GM23338 (cell line): ENCODE results near the gene CELSR1. TPM values are rescaled to one million over a fixed set of nuclear protein-coding genes. Genes with fewer than 3 reads are reported as not detected.

ENCODE experiments used
- ATAC-seq: fragments of 200-7000 bp; cut with Tn5 transposase; 3 replicates; pipeline ENCODE4 v1.9.1; 2020
- DNase-seq: peaks from one replicate; pipeline ENCODE4 v3.0.0-alpha.2; 2015; ENCODE audit warnings: low spot score
- H2AFZ ChIP-seq: fragments of 200-600 bp; sonication (generic); 2 replicates; pipeline ENCODE4 v1.8.0; 2016; ENCODE audit warnings: antibody characterized with exemption, mild to moderate bottlenecking, moderate library complexity
- H3F3A ChIP-seq: fragments of 200-600 bp; sonication (generic); replicated peaks from 2 replicates; pipeline ENCODE4 v1.8.0; 2017; ENCODE audit warnings: antibody characterized with exemption, mixed run types, low read depth
- H3K27ac ChIP-seq: fragments of 200-600 bp; sonication (generic); 2 replicates; pipeline ENCODE4 v1.6.1; 2016; ENCODE audit warnings: low read depth
- H3K27me3 ChIP-seq: fragments of 200-600 bp; sonication (generic); 2 replicates; pipeline ENCODE4 v1.8.0; 2016; ENCODE audit warnings: mild to moderate bottlenecking, mixed run types, moderate library complexity; ENCODE audit not compliant: insufficient read depth
- H3K36me3 ChIP-seq: fragments of 200-600 bp; sonication (generic); 2 replicates; pipeline ENCODE4 v1.8.0; 2016; ENCODE audit warnings: mild to moderate bottlenecking; ENCODE audit not compliant: insufficient read depth
- H3K4me1 ChIP-seq: fragments of 200-600 bp; sonication (generic); 2 replicates; pipeline ENCODE4 v1.8.0; 2016; ENCODE audit warnings: mild to moderate bottlenecking, moderate library complexity; ENCODE audit not compliant: insufficient read depth
- H3K4me2 ChIP-seq: fragments of 200-600 bp; sonication (generic); 2 replicates; pipeline ENCODE4 v1.7.1; 2017; ENCODE audit warnings: mixed run types
- H3K4me3 ChIP-seq: fragments of 200-600 bp; sonication (generic); 2 replicates; pipeline ENCODE4 v1.6.1; 2016; ENCODE audit warnings: mixed run types
- H3K79me2 ChIP-seq: fragments of 200-600 bp; sonication (generic); replicated peaks from 2 replicates; pipeline ENCODE4 v1.8.0; 2017; ENCODE audit warnings: mild to moderate bottlenecking; ENCODE audit not compliant: insufficient read depth
- H3K9me2 ChIP-seq: fragments of 200-600 bp; sonication (generic); 2 replicates; pipeline ENCODE4 v1.8.0; 2017; ENCODE audit not compliant: insufficient read depth
- H4K20me1 ChIP-seq: fragments of 200-600 bp; sonication (generic); replicated peaks from 2 replicates; pipeline ENCODE4 v1.8.0; 2017; ENCODE audit warnings: mild to moderate bottlenecking; ENCODE audit not compliant: insufficient read depth
- H3K27ac Mint-ChIP-seq: 2 replicates; pipeline ENCODE4 v1.8.0; 2020; ENCODE audit warnings: inconsistent platforms, mild to moderate bottlenecking, moderate library complexity, mixed read lengths
- H3K27me3 Mint-ChIP-seq: 3 replicates; pipeline ENCODE4 v1.8.0; 2022; ENCODE audit warnings: low read depth, mild to moderate bottlenecking, moderate library complexity, mixed read lengths, inconsistent platforms; ENCODE audit not compliant: insufficient read depth, poor library complexity
- H3K36me3 Mint-ChIP-seq: 3 replicates; pipeline ENCODE4 v1.8.0; 2021; ENCODE audit warnings: low read depth, mild to moderate bottlenecking, inconsistent platforms, moderate library complexity, mixed read lengths
- H3K4me1 Mint-ChIP-seq: 3 replicates; pipeline ENCODE4 v1.8.0; 2020; ENCODE audit warnings: mild to moderate bottlenecking, inconsistent platforms, mixed read lengths
- H3K4me3 Mint-ChIP-seq: 3 replicates; pipeline ENCODE4 v1.8.0; 2021; ENCODE audit warnings: moderate library complexity, mild to moderate bottlenecking, inconsistent platforms, mixed read lengths
- H3K9me3 Mint-ChIP-seq: 3 replicates; pipeline ENCODE4 v1.8.0; 2020; ENCODE audit warnings: moderate library complexity, mild to moderate bottlenecking, inconsistent platforms, mixed read lengths
- CREB1 ChIP-seq: fragments of 250-450 bp; sonication (Bioruptor Pico); IDR thresholded peaks from 2 replicates; pipeline ENCODE4 v1.5.0; 2020; ENCODE audit warnings: low read depth, mild to moderate bottlenecking, moderate library complexity
- CTCF ChIP-seq, 2 experiments: fragments of 200-600 bp in 1 of 2; sonication (generic) in 1 of 2; conservative IDR thresholded peaks; 2 replicates each; pipeline versions ENCODE4 v1.5.1 to v1.6.1; 2016 to 2017; ENCODE audit warnings: antibody characterized with exemption in 2 of 2, low read depth in 2 of 2, mild to moderate bottlenecking in 2 of 2, moderate library complexity in 1 of 2
- ETS1 ChIP-seq: IDR thresholded peaks from 2 replicates; pipeline ENCODE4 v1.6.1; 2016; ENCODE audit warnings: antibody characterized with exemption
- EZH2 ChIP-seq: fragments of 200-600 bp; sonication (generic); IDR thresholded peaks from one replicate; pipeline ENCODE4 v1.8.0; 2017; ENCODE audit warnings: antibody characterized with exemption, mild to moderate bottlenecking, low read depth; ENCODE audit not compliant: unreplicated experiment
- EZH2phosphoT487 ChIP-seq: fragments of 200-600 bp; sonication (generic); IDR thresholded peaks from one replicate; pipeline ENCODE4 v1.8.1; 2018; ENCODE audit warnings: antibody characterized with exemption; ENCODE audit not compliant: unreplicated experiment
- JUNB ChIP-seq: IDR thresholded peaks from one replicate; pipeline ENCODE4 v1.6.1; 2016; ENCODE audit warnings: antibody characterized with exemption; ENCODE audit not compliant: unreplicated experiment
- NANOG ChIP-seq: IDR thresholded peaks from 2 replicates; pipeline ENCODE4 v1.6.1; 2016; ENCODE audit warnings: antibody characterized with exemption, borderline replicate concordance
- POLR2AphosphoS5 ChIP-seq: IDR thresholded peaks from 2 replicates; pipeline ENCODE4 v1.6.1; 2016; ENCODE audit warnings: antibody characterized with exemption, low read depth
- REST ChIP-seq: IDR thresholded peaks from one replicate; pipeline ENCODE4 v1.6.1; 2018; ENCODE audit warnings: antibody characterized with exemption; ENCODE audit not compliant: unreplicated experiment
- STAT1 ChIP-seq: IDR thresholded peaks from one replicate; pipeline ENCODE4 v1.6.1; 2016; ENCODE audit warnings: antibody characterized with exemption; ENCODE audit not compliant: unreplicated experiment
- ZNF114 ChIP-seq: fragments of 250-450 bp; sonication (Bioruptor Pico); IDR thresholded peaks from 2 replicates; pipeline ENCODE4 v1.5.0; 2020; ENCODE audit warnings: mild to moderate bottlenecking, moderate library complexity
- ZNF331 ChIP-seq: fragments of 250-450 bp; sonication (Bioruptor Pico); IDR thresholded peaks from 2 replicates; pipeline ENCODE4 v1.5.0; 2020; ENCODE audit warnings: low read depth, mild to moderate bottlenecking, moderate library complexity
- polyA plus RNA-seq: library from polyadenylated mRNA; unstranded; fragments of >200 nt; fragmentation: Nextera tagmentation; extraction: Ambion mirVana; gene quantifications from 2 replicates; pipeline ENCODE4 v1.2.1, GENCODE V29; 2016
- total RNA-seq: library from RNA; depleted of rRNA; stranded (reverse); fragments of >200 nt; shearing (Covaris generic); gene quantifications from 2 replicates; pipeline ENCODE4 v1.2.3, GENCODE V29; 2014

The CELSR1 gene
- total and polyA plus RNA-seq, 2 experiments from 2014 or later: 4.8 to 20.4 TPM

- TF ChIP-seq CTCF (conservative IDR thresholded peaks at IDR 0.05; ENCODE audit: low read depth in 2 of 2): no peak
- no peak for TF ChIP-seq STAT1
- no peak for TF ChIP-seq REST
- no peak for TF ChIP-seq POLR2AphosphoS5
- TF ChIP-seq NANOG: no peak
- no peak for TF ChIP-seq EZH2phosphoT487
- TF ChIP-seq ZNF114 (CRISPR knock-in tag): no peak
- TF ChIP-seq EZH2: no peak
Observed at GRCh38 chr22:46557736-46558480, 20.5 kb upstream of the CELSR1 start (continued).

GRCh38 chr22:46556775-46557174, 19.4 kb upstream of the CELSR1 start:
- Histone ChIP-seq H3F3A (no peaks in the 10 kb centered on the region), H3K27ac (no peak overlapping the region), H3K4me2 (no peak overlapping the region), H3K4me1 (no peaks in the 10 kb centered on the region), H3K36me3 (no peaks in the 10 kb centered on the region), H3K79me2 (no peaks in the 10 kb centered on the region), H3K9me2 (0 out of 2 replicates have a peak, but pooled peaks cover 6% of the 10 kb centered on the region), H3K27me3 (no peaks in the 10 kb centered on the region), H2AFZ (no peak overlapping the region), H4K20me1 (no peaks in the 10 kb centered on the region), H3K4me3 (no peak overlapping the region)
- no peaks in the 10 kb centered on the region; the same call in 1 of the 3 replicates for H3K4me1 Mint-ChIP-seq
- H3K4me3 Mint-ChIP-seq: no peak overlapping the region
- ATAC-seq (no peak), DNase-seq (no peak)
- peaks cover 3% of the 10 kb centered on the region; the same call in 1 of the 3 replicates for H3K36me3 Mint-ChIP-seq
- no peak overlapping the region for H3K27ac Mint-ChIP-seq
- H3K27me3 Mint-ChIP-seq: peaks cover 7% of the 10 kb centered on the region
- peaks cover 17% of the 10 kb centered on the region for H3K9me3 Mint-ChIP-seq
- TF ChIP-seq STAT1 (no peak), EZH2 (no peak), ETS1 (no peak), JUNB (no peak), POLR2AphosphoS5 (no peak), NANOG (no peak), EZH2phosphoT487 (no peak), ZNF114 (CRISPR knock-in tag) (no peak), CTCF (conservative IDR thresholded peaks at IDR 0.05; ENCODE audit: low read depth in 2 of 2) (no peak), CREB1 (CRISPR knock-in tag) (no peak), ZNF331 (CRISPR knock-in tag) (no peak), REST (no peak)
